Stimulated activated CD8-positive, alpha-beta memory T cell treated with anti-CD3 and anti-CD28 coated beads, Interleukin-12 subunit alpha, Interleukin-12 subunit beta, amount 100 ng/mL, for 1 hour (primary cell): Measurements from ENCODE around the gene SSR4.

Experiments
- DNase-seq: peaks from one replicate; pipeline ENCODE4 v3.0.0-alpha.2; 2020; ENCODE audit warnings: low read depth

SSR4 gene

GRCh38 chrX:153781428-153782047 lies 12.9 kb upstream of the SSR4 start:
- DNase-seq, result no peak

- DNase-seq, result no peak
Measured at GRCh38 chrX:153782313-153782712, 12.2 kb upstream of the SSR4 start.

GRCh38 chrX:153782871-153783270 lies 11.6 kb upstream of the SSR4 start:
- DNase-seq, result no peak

GRCh38 chrX:153783378-153784013 lies 11.0 kb upstream of the SSR4 start:
- no peak for DNase-seq

GRCh38 chrX:153784325-153784967 lies 10.0 kb upstream of the SSR4 start:
- DNase-seq, result no peak

- no peak for DNase-seq
Measured at GRCh38 chrX:153786669-153787068, 7.8 kb upstream of the SSR4 start.

GRCh38 chrX:153789654-153790053 lies 4.8 kb upstream of the SSR4 start:
- DNase-seq, result no peak

GRCh38 chrX:153791104-153791852 lies 3.2 kb upstream of the SSR4 start:
- DNase-seq, result no peak

- DNase-seq, result no peak
Measured at GRCh38 chrX:153792368-153792767, 2.1 kb upstream of the SSR4 start.

- DNase-seq, result no peak
Measured at GRCh38 chrX:153793291-153793690, 1.2 kb upstream of the SSR4 start.

GRCh38 chrX:153794897-153795816 lies 689 bp downstream of the SSR4 start:
- DNase-seq, result no peak

GRCh38 chrX:153797415-153798015 lies 3.0 kb downstream of the SSR4 start:
- DNase-seq, result no peak

- DNase-seq, result no peak
Measured at GRCh38 chrX:153799326-153799725, 4.9 kb downstream of the SSR4 start.

GRCh38 chrX:153800177-153800722 lies 5.8 kb downstream of the SSR4 start:
- DNase-seq, result no peak

- no peak for DNase-seq
Measured at GRCh38 chrX:153800746-153801145, 6.3 kb downstream of the SSR4 start.

GRCh38 chrX:153801669-153802068 lies 7.2 kb downstream of the SSR4 start:
- no peak for DNase-seq

GRCh38 chrX:153802513-153803045 lies 8.1 kb downstream of the SSR4 start:
- DNase-seq, result no peak

GRCh38 chrX:153803211-153804099 lies 9.0 kb downstream of the SSR4 start:
- DNase-seq, result no peak

GRCh38 chrX:153804100-153804595 lies 9.7 kb downstream of the SSR4 start:
- DNase-seq, result no peak

- DNase-seq, result no peak
Measured at GRCh38 chrX:153804621-153805020, 10.2 kb downstream of the SSR4 start.
